ENCODE results near the gene CUZD1. TPM values are rescaled to one million over a fixed set of nuclear protein-coding genes. Genes with fewer than 3 reads are reported as not detected.

CUZD1 gene
- total and polyA plus RNA-seq, 2 of the 4 experiments (the other 2 are of a cell fraction): 0.36 to 0.67 TPM

DNA sequence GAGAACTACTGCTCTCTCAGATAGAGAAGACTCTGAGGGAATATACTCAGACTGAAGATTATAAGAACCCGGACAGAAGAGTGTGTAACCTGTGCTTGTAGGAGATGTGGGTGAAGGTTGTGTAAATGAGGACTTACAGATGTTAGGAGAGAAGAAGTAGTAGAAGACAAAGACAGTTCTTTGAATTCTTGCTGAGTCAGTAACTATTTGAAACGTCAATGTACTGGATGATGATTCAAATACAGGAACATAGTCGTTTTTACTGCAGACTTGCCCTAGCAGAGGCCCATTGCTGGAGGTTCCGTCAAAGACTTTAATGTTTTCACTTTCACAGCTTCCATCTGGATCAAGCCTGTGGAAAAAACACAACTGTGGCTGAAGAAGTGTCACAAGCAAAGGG, 6.8 kb downstream of the CUZD1 start:
- Histone ChIP-seq H3K4me2 (ENCODE audit: low read depth, low read length) (no peak overlapping the region), H3K23ac (ENCODE audit: low read depth, low read length) (no peak overlapping the region), H3K36me3 (ENCODE audit: control insufficient read depth, insufficient read depth, low read length) (no peaks in the 10 kb centered on the region), H3K27ac (ENCODE audit: insufficient read depth, low read length) (no peak overlapping the region), H2BK5ac (ENCODE audit: low read depth, low read length, poor library complexity, severe bottlenecking) (no peak overlapping the region), H4K5ac (ENCODE audit: low read depth, low read length) (no peak overlapping the region), H3K9me3 (ENCODE audit: control insufficient read depth, insufficient read depth, low read length) (no peaks in the 10 kb centered on the region), H4K91ac (ENCODE audit: insufficient read depth, low read depth, low read length) (no peak overlapping the region), H3K79me1 (ENCODE audit: low read depth in 1 of 2, low read length in 2 of 2) (no peaks in the 10 kb centered on the region), H4K8ac (ENCODE audit: low read depth in 2 of 2, low read length in 2 of 2) (no peak overlapping the region), H2BK20ac (ENCODE audit: low read depth, low read length) (no peak overlapping the region), H3K56ac (ENCODE audit: extremely low read depth, insufficient read depth, low read length) (no peak overlapping the region), H3K9me1 (ENCODE audit: insufficient read depth, low read length) (peaks cover 3% of the 10 kb centered on the region; the same call in 1 of the 2 replicates), H3K14ac (replicated peaks; ENCODE audit: low read depth, low read length) (no peak overlapping the region), H3K18ac (ENCODE audit: low read depth, low read length) (no peak overlapping the region), H2AFZ (replicated peaks; ENCODE audit: low read length, poor library complexity) (no peak overlapping the region), H2AK9ac (replicated peaks; ENCODE audit: low read depth, low read length, poor library complexity) (no peak overlapping the region), H4K20me1 (ENCODE audit: insufficient read depth, low read length) (no peaks in the 10 kb centered on the region), H2AK5ac (ENCODE audit: low read depth, low read length) (no peak overlapping the region), H3K4me1 (ENCODE audit: control insufficient read depth, insufficient read depth, low read length) (no peaks in the 10 kb centered on the region), H2BK120ac (ENCODE audit: low read depth, low read length) (no peak overlapping the region), H2BK15ac (ENCODE audit: low read depth, low read length) (no peak overlapping the region), H3K4me3 (ENCODE audit: insufficient read depth, low read depth, low read length) (no peak overlapping the region), H3K27me3 (ENCODE audit: control insufficient read depth, insufficient read depth, low read length) (no peaks in the 10 kb centered on the region), H3K9ac (ENCODE audit: low read depth, low read length) (no peak overlapping the region), H3K4ac (ENCODE audit: low read depth, low read length) (no peak overlapping the region)
- DNase-seq (no peak), ATAC-seq (ENCODE audit: low read depth) (no peak)
- in situ Hi-C loops (cut with MboI; ENCODE audit: low sequenced_read_pairs) (no loop called here), dilution Hi-C loops (cut with HindIII; ENCODE audit: low sequenced_read_pairs, unreplicated experiment) (no loop called here), intact Hi-C loops (cut with micrococcal nuclease) (no loop called here)
- BruUV-seq (replicated peaks): no TSS peak
- TF ChIP-seq POLR2A (IDR thresholded peaks at IDR 0.05; ENCODE audit: low read depth, low read length): no peak
- TF ChIP-seq MAFK (IDR thresholded peaks at IDR 0.05; ENCODE audit: low read depth, low read length): peak; percentile 80
- ChIA-PET POLR2A (ENCODE audit: unreplicated experiment) (no interaction called here), CTCF (no interaction called here)
- WGBS, 2 experiments (ENCODE audit: extremely low coverage in 2 of 2, insufficient read length in 1 of 2): 95% methylated on average over 2 of the region's 4 CpGs; no CpG with 5 or more reads in 1 of the 2 experiments
